Measurements from ENCODE around the gene IFI30.
A peak's percentile ranks its signal among the peaks of the same experiment; 100 is the strongest.

The IFI30 gene

GRCh38 chr19:18172331-18173053 is 1.1 kb upstream of the IFI30 start:
- DNase-seq = no peak

GRCh38 chr19:18173054-18173571 is 500 bp upstream of the IFI30 start:
- no peak for DNase-seq

GRCh38 chr19:18174983-18175382 is 1.4 kb downstream of the IFI30 start:
- DNase-seq = no peak

- DNase-seq = no peak
These were observed 3.0 kb downstream of the IFI30 start for GRCh38 chr19:18176367-18177310.

GRCh38 chr19:18179957-18180356 is 6.3 kb downstream of the IFI30 start:
- DNase-seq = no peak

GRCh38 chr19:18183529-18183928 is 9.9 kb downstream of the IFI30 start:
- no peak for DNase-seq

- DNase-seq = no peak
These were observed 11.9 kb downstream of the IFI30 start for GRCh38 chr19:18185538-18185937.

GRCh38 chr19:18190278-18190677 is 16.7 kb downstream of the IFI30 start:
- DNase-seq = no peak

- DNase-seq = no peak
These were observed 18.0 kb downstream of the IFI30 start for GRCh38 chr19:18191640-18192062.

GRCh38 chr19:18192673-18193387 is 19.2 kb downstream of the IFI30 start, which contains the start of gene MPV17L2:
Gene MPV17L2 (plus strand): TSS chr19:18193218. CDS start chr19:18193282, 64 bp downstream.
- peak; percentile 100 for DNase-seq

- DNase-seq = no peak
These were observed 20.0 kb downstream of the IFI30 start for GRCh38 chr19:18193388-18194180.

- no peak for DNase-seq
These were observed 20.5 kb downstream of the IFI30 start for GRCh38 chr19:18194181-18194530.

- peak; percentile 36 for DNase-seq
These were observed 21.1 kb downstream of the IFI30 start for GRCh38 chr19:18194554-18195238.

GRCh38 chr19:18196511-18196845 is 22.9 kb downstream of the IFI30 start:
- DNase-seq = no peak

GRCh38 chr19:18197306-18197705 is 23.7 kb downstream of the IFI30 start:
- no peak for DNase-seq

GRCh38 chr19:18197941-18198340 is 24.3 kb downstream of the IFI30 start:
- DNase-seq = no peak

GRCh38 chr19:18198374-18198773 is 24.8 kb downstream of the IFI30 start:
- no peak for DNase-seq

- DNase-seq = no peak
These were observed 28.8 kb downstream of the IFI30 start for GRCh38 chr19:18202397-18202777.

- DNase-seq = peak; percentile 30
These were observed 29.3 kb downstream of the IFI30 start for GRCh38 chr19:18202778-18203407.

- DNase-seq = no peak
These were observed 29.8 kb downstream of the IFI30 start for GRCh38 chr19:18203408-18203862.

- peak; percentile 100 for DNase-seq
These were observed 30.3 kb downstream of the IFI30 start, which contains the start of gene RAB3A for GRCh38 chr19:18203863-18204393. Gene RAB3A (minus strand): TSS chr19:18204042. CDS start chr19:18202740, 1,302 bp downstream.

Measured in EL (cell line).